SK-N-SH (cell line): ENCODE measurements around the gene SCUBE3. TPM values are rescaled to one million over a fixed set of nuclear protein-coding genes. Genes with fewer than 3 reads are reported as not detected.

Experiments
- CTCF ChIA-PET: fragments of 300-600, 350-600 bp; formaldehyde crosslinking; extraction: SDS; loops from one replicate; lab custom pipeline; 2021; lab: Yijun Ruan, JAX
- POLR2A ChIA-PET: fragments of 350-600 bp; sonication (Branson Sonifier 250); formaldehyde crosslinking; extraction: SDS; loops from one replicate; lab custom pipeline; 2020; ENCODE audit warnings: antibody characterized with exemption, inconsistent platforms; lab: Yijun Ruan, JAX
- DNase-seq: peaks from one replicate; pipeline ENCODE4 v3.0.0; 2012
- H2AFZ ChIP-seq: fragments of 200-600 bp; sonication (generic); 2 replicates; pipeline ENCODE4 v1.8.1; 2016; ENCODE audit warnings: antibody characterized with exemption, mild to moderate bottlenecking, low read depth
- H3F3A ChIP-seq: fragments of 200-600 bp; sonication (generic); replicated peaks from 2 replicates; pipeline ENCODE3; 2016; ENCODE audit warnings: antibody characterized with exemption, mild to moderate bottlenecking; ENCODE audit not compliant: insufficient read depth
- H3K27ac ChIP-seq, 2 experiments: fragments of 200-500 bp in 1 of 2; fragments of 200-600 bp in 1 of 2; sonication (Bioruptor generic) in 1 of 2; sonication (generic), shearing (Covaris generic) in 1 of 2; 2 replicates each; pipeline versions ENCODE4 v1.5.1 to v1.6.1; 2014 to 2016; ENCODE audit warnings: low read depth in 2 of 2, inconsistent platforms in 1 of 2, low read length in 1 of 2, mild to moderate bottlenecking in 1 of 2, mixed read lengths in 1 of 2
- H3K27me3 ChIP-seq: fragments of 200-600 bp; sonication (generic), shearing (Covaris generic); 2 replicates; pipeline ENCODE4 v1.6.1; 2016; ENCODE audit warnings: mixed run types; ENCODE audit not compliant: insufficient read depth
- H3K36me3 ChIP-seq, 2 experiments: fragments of 200-500 bp in 1 of 2; fragments of 200-600 bp in 1 of 2; sonication (Bioruptor generic) in 1 of 2; sonication (generic) in 1 of 2; replicated peaks in 1 of 2; 2 replicates each; pipeline versions ENCODE3 to v1.5.1; 2014 to 2016; ENCODE audit warnings: low read length in 1 of 2, mild to moderate bottlenecking in 1 of 2; ENCODE audit not compliant: insufficient read depth in 2 of 2, control insufficient read depth in 1 of 2
- H3K4me1 ChIP-seq, 2 experiments: fragments of 200-500 bp in 1 of 2; fragments of 200-600 bp in 1 of 2; sonication (Bioruptor generic) in 1 of 2; sonication (generic), shearing (Covaris generic) in 1 of 2; 2 replicates each; pipeline versions ENCODE4 v1.5.1 to v1.6.1; 2014 to 2016; ENCODE audit warnings: low read depth in 1 of 2, low read length in 1 of 2, mixed run types in 1 of 2; ENCODE audit not compliant: insufficient read depth in 2 of 2, control insufficient read depth in 1 of 2
- H3K4me2 ChIP-seq: fragments of 200-600 bp; sonication (generic), shearing (Covaris generic); 2 replicates; pipeline ENCODE4 v1.6.1; 2017; ENCODE audit warnings: mixed run types
- H3K4me3 ChIP-seq, 2 experiments: fragments of 200-500 bp in 1 of 2; fragments of 200-600 bp in 1 of 2; sonication (Bioruptor generic) in 1 of 2; sonication (generic), shearing (Covaris generic) in 1 of 2; 2 replicates each; pipeline versions ENCODE4 v1.5.1 to v1.8.1; 2014 to 2016; ENCODE audit warnings: low read depth in 2 of 2, inconsistent platforms in 1 of 2, low read length in 1 of 2, mild to moderate bottlenecking in 1 of 2, mixed read lengths in 1 of 2, moderate library complexity in 1 of 2
- H3K79me2 ChIP-seq: fragments of 200-600 bp; sonication (generic); 2 replicates; pipeline ENCODE4 v1.8.1; 2017; ENCODE audit warnings: mild to moderate bottlenecking; ENCODE audit not compliant: insufficient read depth
- H3K9ac ChIP-seq: fragments of 200-600 bp; sonication (generic); 2 replicates; pipeline ENCODE4 v1.6.1; 2017; ENCODE audit warnings: mixed run types
- H3K9me2 ChIP-seq: fragments of 200-600 bp; sonication (generic); 2 replicates; pipeline ENCODE4 v1.6.1; 2017; ENCODE audit warnings: mixed run types
- H3K9me3 ChIP-seq: fragments of 200-600 bp; sonication (generic); 2 replicates; pipeline ENCODE4 v1.6.1; 2017; ENCODE audit warnings: mixed run types, mild to moderate bottlenecking, moderate library complexity
- H4K20me1 ChIP-seq: fragments of 200-600 bp; sonication (generic); 2 replicates; pipeline ENCODE4 v1.6.1; 2017; ENCODE audit warnings: mild to moderate bottlenecking, mixed run types; ENCODE audit not compliant: insufficient read depth
- EP300 ChIP-seq, 2 experiments: IDR thresholded peaks; 2 replicates each; pipeline versions ENCODE4 v1.4.0 to v1.6.1; 2012; ENCODE audit warnings: borderline replicate concordance in 1 of 2, low read depth in 1 of 2, low read length in 1 of 2
- EZH2phosphoT487 ChIP-seq: fragments of 200-600 bp; sonication (generic); IDR thresholded peaks from 2 replicates; pipeline ENCODE4 v1.6.1; 2017; ENCODE audit warnings: low read depth, mixed run types, mild to moderate bottlenecking, antibody characterized with exemption, moderate library complexity, borderline replicate concordance
- FOXM1 ChIP-seq: IDR thresholded peaks from 2 replicates; pipeline ENCODE4 v1.4.0; 2012; ENCODE audit warnings: low read depth, mild to moderate bottlenecking
- GATA2 ChIP-seq: sonication (generic); formaldehyde crosslinking; IDR thresholded peaks from 2 replicates; pipeline ENCODE4 v1.5.0; 2020; ENCODE audit warnings: mild to moderate bottlenecking, missing genetic modification reagents
- JUND ChIP-seq: IDR thresholded peaks from 2 replicates; pipeline ENCODE4 v1.4.0; 2012
- MAX ChIP-seq: IDR thresholded peaks from 2 replicates; pipeline ENCODE4 v1.4.0; 2012; ENCODE audit warnings: low read depth
- MEF2A ChIP-seq: IDR thresholded peaks from 2 replicates; pipeline ENCODE4 v1.4.0; 2012; ENCODE audit warnings: low read depth, borderline replicate concordance
- MXI1 ChIP-seq: IDR thresholded peaks from 2 replicates; pipeline ENCODE4 v1.6.1; 2012; ENCODE audit warnings: mild to moderate bottlenecking, low read depth, low read length, improper control_type of control experiment
- NFIC ChIP-seq: IDR thresholded peaks from 2 replicates; pipeline ENCODE4 v1.4.0; 2012; ENCODE audit warnings: borderline replicate concordance
- NRF1 ChIP-seq: IDR thresholded peaks from 2 replicates; pipeline ENCODE4 v1.6.1; 2012; ENCODE audit warnings: low read depth, mild to moderate bottlenecking, low read length
- POLR2AphosphoS5 ChIP-seq: IDR thresholded peaks from 2 replicates; pipeline ENCODE4 v1.6.1; 2012; ENCODE audit warnings: low read depth, low read length
- RAD21 ChIP-seq: IDR thresholded peaks from 2 replicates; pipeline ENCODE4 v1.6.1; 2012; ENCODE audit warnings: mild to moderate bottlenecking, low read length
- RCOR1 ChIP-seq: fragments of 150-350 bp; IDR thresholded peaks from 2 replicates; pipeline ENCODE4 v1.6.1; 2017; ENCODE audit warnings: antibody characterized with exemption, low read length
- RXRA ChIP-seq: IDR thresholded peaks from 2 replicates; pipeline ENCODE4 v1.4.0; 2012; ENCODE audit warnings: low read depth, mild to moderate bottlenecking, borderline replicate concordance
- SIN3A ChIP-seq: IDR thresholded peaks from 2 replicates; pipeline ENCODE4 v1.6.1; 2012; ENCODE audit warnings: low read depth, mild to moderate bottlenecking, low read length, moderate library complexity, borderline replicate concordance
- TAF1 ChIP-seq: IDR thresholded peaks from 2 replicates; pipeline ENCODE4 v1.6.1; 2012; ENCODE audit warnings: low read depth, mild to moderate bottlenecking, low read length, moderate library complexity, borderline replicate concordance
- YY1 ChIP-seq: IDR thresholded peaks from 2 replicates; pipeline ENCODE4 v1.4.0; 2012; ENCODE audit warnings: low read depth, mild to moderate bottlenecking
- WGBS: methylation state at CpG from one replicate; pipeline ENCODE4 v1.1.6; 2017; ENCODE audit warnings: low lambda C conversion rate; 5-methylcytosine and 5-hydroxymethylcytosine counted together
- polyA plus RNA-seq, 3 experiments: library from polyadenylated mRNA; depleted of rRNA; stranded (reverse); fragments of >200 nt; gene quantifications; 2 replicates each; pipeline ENCODE4 v1.2.3, GENCODE V29; 2012
- TF ChIP-seq, protein P1 (sequence below): IDR thresholded peaks from 2 replicates; pipeline ENCODE4 v1.4.0; 2012; ENCODE audit warnings: low read depth, borderline replicate concordance
- TF ChIP-seq, protein P2 (sequence below): IDR thresholded peaks from 2 replicates; pipeline ENCODE4 v1.6.1; 2012; ENCODE audit warnings: mild to moderate bottlenecking, low read depth, low read length, moderate library complexity

SCUBE3 gene
- polyA plus RNA-seq, 1 of the 3 experiments (the other 2 are of a cell fraction) = 2.0 TPM

DNA sequence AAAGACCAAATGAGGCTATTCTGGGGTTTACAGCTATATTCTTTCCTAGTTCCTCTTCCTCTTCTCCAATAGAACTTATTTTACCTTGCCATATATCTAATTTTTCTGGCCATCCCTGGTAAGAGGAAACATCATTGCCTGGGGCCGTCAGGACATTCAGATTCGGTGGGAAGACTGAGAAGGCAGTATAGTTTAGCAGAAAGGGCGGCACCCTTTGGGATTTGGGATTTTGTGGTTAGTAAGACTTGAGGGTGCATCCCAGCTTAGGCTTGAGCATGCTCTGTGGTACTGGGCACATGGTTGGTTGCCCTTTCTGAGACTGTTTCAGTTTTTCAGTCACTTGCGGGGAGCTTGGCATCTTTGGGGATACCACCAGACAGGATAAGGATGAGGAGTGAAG, 21.1 kb downstream of the SCUBE3 start:
- peaks cover 3% of the 10 kb centered on the region; the same call in 1 of the 2 replicates for H3K79me2 ChIP-seq
- no peaks in the 10 kb centered on the region for H3K9me3 ChIP-seq
- ChIA-PET CTCF (interaction anchor here (0.9 to 1.5 kb wide), 4 partner anchors 8 to 95 kb away, joined by 3 to 6 read pairs (median 3); no protein-coding TSS in a partner anchor), POLR2A (no interaction called here)
- DNase-seq = no peak
- H4K20me1 ChIP-seq = no peaks in the 10 kb centered on the region
- H3K4me3 ChIP-seq = no peak overlapping the region
- H3K9me2 ChIP-seq = no peaks in the 10 kb centered on the region
- no peak overlapping the region for H3K4me2 ChIP-seq
- H3K36me3 ChIP-seq = peaks cover 2 to 10% of the 10 kb centered on the region in 2 experiments
- TF ChIP-seq, protein P1, sequence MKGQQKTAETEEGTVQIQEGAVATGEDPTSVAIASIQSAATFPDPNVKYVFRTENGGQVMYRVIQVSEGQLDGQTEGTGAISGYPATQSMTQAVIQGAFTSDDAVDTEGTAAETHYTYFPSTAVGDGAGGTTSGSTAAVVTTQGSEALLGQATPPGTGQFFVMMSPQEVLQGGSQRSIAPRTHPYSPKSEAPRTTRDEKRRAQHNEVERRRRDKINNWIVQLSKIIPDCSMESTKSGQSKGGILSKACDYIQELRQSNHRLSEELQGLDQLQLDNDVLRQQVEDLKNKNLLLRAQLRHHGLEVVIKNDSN = no peak
- TF ChIP-seq RXRA = no peak
- no peak for TF ChIP-seq SIN3A
- no peak for TF ChIP-seq NFIC
- TF ChIP-seq MAX = no peak
- TF ChIP-seq RAD21 = no peak
- TF ChIP-seq MXI1 = no peak
- no peak for TF ChIP-seq FOXM1
- TF ChIP-seq YY1 = no peak
- no peak for TF ChIP-seq RCOR1
- no peak for TF ChIP-seq JUND
- TF ChIP-seq POLR2AphosphoS5 = no peak
- TF ChIP-seq, protein P2, sequence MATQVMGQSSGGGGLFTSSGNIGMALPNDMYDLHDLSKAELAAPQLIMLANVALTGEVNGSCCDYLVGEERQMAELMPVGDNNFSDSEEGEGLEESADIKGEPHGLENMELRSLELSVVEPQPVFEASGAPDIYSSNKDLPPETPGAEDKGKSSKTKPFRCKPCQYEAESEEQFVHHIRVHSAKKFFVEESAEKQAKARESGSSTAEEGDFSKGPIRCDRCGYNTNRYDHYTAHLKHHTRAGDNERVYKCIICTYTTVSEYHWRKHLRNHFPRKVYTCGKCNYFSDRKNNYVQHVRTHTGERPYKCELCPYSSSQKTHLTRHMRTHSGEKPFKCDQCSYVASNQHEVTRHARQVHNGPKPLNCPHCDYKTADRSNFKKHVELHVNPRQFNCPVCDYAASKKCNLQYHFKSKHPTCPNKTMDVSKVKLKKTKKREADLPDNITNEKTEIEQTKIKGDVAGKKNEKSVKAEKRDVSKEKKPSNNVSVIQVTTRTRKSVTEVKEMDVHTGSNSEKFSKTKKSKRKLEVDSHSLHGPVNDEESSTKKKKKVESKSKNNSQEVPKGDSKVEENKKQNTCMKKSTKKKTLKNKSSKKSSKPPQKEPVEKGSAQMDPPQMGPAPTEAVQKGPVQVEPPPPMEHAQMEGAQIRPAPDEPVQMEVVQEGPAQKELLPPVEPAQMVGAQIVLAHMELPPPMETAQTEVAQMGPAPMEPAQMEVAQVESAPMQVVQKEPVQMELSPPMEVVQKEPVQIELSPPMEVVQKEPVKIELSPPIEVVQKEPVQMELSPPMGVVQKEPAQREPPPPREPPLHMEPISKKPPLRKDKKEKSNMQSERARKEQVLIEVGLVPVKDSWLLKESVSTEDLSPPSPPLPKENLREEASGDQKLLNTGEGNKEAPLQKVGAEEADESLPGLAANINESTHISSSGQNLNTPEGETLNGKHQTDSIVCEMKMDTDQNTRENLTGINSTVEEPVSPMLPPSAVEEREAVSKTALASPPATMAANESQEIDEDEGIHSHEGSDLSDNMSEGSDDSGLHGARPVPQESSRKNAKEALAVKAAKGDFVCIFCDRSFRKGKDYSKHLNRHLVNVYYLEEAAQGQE = no peak
- no peak for TF ChIP-seq NRF1
- no peak for TF ChIP-seq EZH2phosphoT487
- no peak for TF ChIP-seq TAF1
- no peak for TF ChIP-seq EP300 (IDR thresholded peaks at IDR 0.05; ENCODE audit: borderline replicate concordance in 1 of 2, low read depth in 1 of 2, low read length in 1 of 2)
- TF ChIP-seq MEF2A = no peak
- no peak for TF ChIP-seq GATA2
- 83% methylated on average over 4 of the region's 4 CpGs for WGBS
- H3K27me3 ChIP-seq = no peaks in the 10 kb centered on the region
- H2AFZ ChIP-seq = no peak overlapping the region
- peaks cover 0 to 12% of the 10 kb centered on the region in 2 experiments; a peak in 1 of 4 replicates for H3K4me1 ChIP-seq
- no peak overlapping the region for H3K27ac ChIP-seq
- no peak overlapping the region for H3K9ac ChIP-seq
- H3F3A ChIP-seq = no peaks in the 10 kb centered on the region
